ENCODE results near the gene FAM124A. TPM values are rescaled to one million over a fixed set of nuclear protein-coding genes. Genes with fewer than 3 reads are reported as not detected.

Gene FAM124A
- total and polyA plus RNA-seq, 10 of the 15 experiments (the other 5 are each of a cell fraction or from before 2014, with no cell fraction given) = not detected

- TF ChIP-seq CUX1 (IDR thresholded peaks at IDR 0.05; ENCODE audit: insufficient replicate concordance, low read depth, low read length) (no peak), HDAC6 (IDR thresholded peaks at IDR 0.05; ENCODE audit: unreplicated experiment) (no peak), MXI1 (IDR thresholded peaks at IDR 0.05; ENCODE audit: low read depth, low read length) (no peak), CBFB (IDR thresholded peaks at IDR 0.05; ENCODE audit: low read depth) (peak; percentile 89; the same call in 1 of the 2 replicates), CBX3 (IDR thresholded peaks at IDR 0.05; ENCODE audit: borderline replicate concordance, low read depth) (no peak), CHD2 (IDR thresholded peaks at IDR 0.05; ENCODE audit: borderline replicate concordance, low read depth, low read length) (peak; percentile 53; the same call in 1 of the 2 replicates), ZNF217 (IDR thresholded peaks at IDR 0.05) (peak; percentile 75; the same call in 1 of the 2 replicates), LARP7 (IDR thresholded peaks at IDR 0.05) (peak; percentile 64; the same call in 1 of the 2 replicates), ETV6 (conservative IDR thresholded peaks at IDR 0.05 in 1 of 2, IDR thresholded peaks at IDR 0.05 in 1 of 2; ENCODE audit: borderline replicate concordance in 1 of 2, low read depth in 1 of 2) (0 out of 4 replicates have a peak, but pooled peaks of 1 of the 2 experiments have one; percentile 17), RUNX3 (IDR thresholded peaks at IDR 0.05; ENCODE audit: low read length) (peak; percentile 99), BCL11A (IDR thresholded peaks at IDR 0.05; ENCODE audit: low read depth, low read length) (peak; percentile 94), ZNF207 (IDR thresholded peaks at IDR 0.05; ENCODE audit: borderline replicate concordance) (0 out of 2 replicates have a peak, but pooled peaks have one; percentile 51), STAT3 (IDR thresholded peaks at IDR 0.05; ENCODE audit: low read depth, low read length) (0 out of 2 replicates have a peak, but pooled peaks have one; percentile 47), NR2C2 (IDR thresholded peaks at IDR 0.05; ENCODE audit: borderline replicate concordance, control insufficient read depth, insufficient read length, low read depth) (no peak), ZSCAN29 (IDR thresholded peaks at IDR 0.05) (0 out of 2 replicates have a peak, but pooled peaks have one; percentile 33), WRNIP1 (IDR thresholded peaks at IDR 0.05; ENCODE audit: borderline replicate concordance, low read depth, low read length) (no peak), RELA (IDR thresholded peaks at IDR 0.05; ENCODE audit: borderline replicate concordance, partially characterized antibody) (no peak), NFYA (IDR thresholded peaks at IDR 0.05; ENCODE audit: borderline replicate concordance, low read depth, low read length) (no peak), HCFC1 (IDR thresholded peaks at IDR 0.05; ENCODE audit: low read length) (no peak), MTA2 (IDR thresholded peaks at IDR 0.05; ENCODE audit: low read depth) (peak; percentile 97), CEBPZ (IDR thresholded peaks at IDR 0.05; ENCODE audit: low read depth, low read length) (no peak), FOXM1 (IDR thresholded peaks at IDR 0.05; ENCODE audit: low read depth, low read length) (peak; percentile 54; the same call in 1 of the 2 replicates), NBN (IDR thresholded peaks at IDR 0.05) (peak; percentile 90), IKZF2 (IDR thresholded peaks at IDR 0.05) (peak; percentile 100), SMAD1 (IDR thresholded peaks at IDR 0.05; ENCODE audit: low read depth, partially characterized antibody) (peak; percentile 32)
Measured at GRCh38 chr13:51330791-51331190, 108.6 kb downstream of the FAM124A start (continued).

Data from GM12878 (cell line).